A673 (cell line): ENCODE results near the gene BSN. TPM values are rescaled to one million over a fixed set of nuclear protein-coding genes. Genes with fewer than 3 reads are reported as not detected.

ENCODE experiments used
- BruUV-seq: library from RNA; stranded (reverse); fragments of 400-500 nt; replicated peaks from 2 replicates; lab custom pipeline; 2021; lab: Mats Ljungman, UMichigan
- CTCF ChIA-PET: fragments of 300-600 bp; sonication (Branson Sonifier 250); formaldehyde crosslinking; loops from one replicate; lab custom pipeline; 2022; ENCODE audit warnings: antibody characterized with exemption; lab: Charles Lee
- POLR2A ChIA-PET: fragments of 300-600 bp; sonication (Branson Sonifier 250); formaldehyde crosslinking; loops from one replicate; lab custom pipeline; 2022; ENCODE audit warnings: antibody characterized with exemption; ENCODE audit not compliant: low non-redundant PET; lab: Charles Lee
- DNase-seq: peaks from one replicate; pipeline ENCODE4 v3.0.0-alpha.2; 2015; ENCODE audit warnings: low spot score
- H3K27ac ChIP-seq: fragments of 200-600 bp; sonication (generic); 2 replicates; pipeline ENCODE4 v1.5.1; 2016; ENCODE audit warnings: mixed run types, low read depth, mild to moderate bottlenecking, mixed read lengths, antibody characterized with exemption, low read length; ENCODE audit not compliant: poor library complexity, severe bottlenecking
- H3K27me3 ChIP-seq: fragments of 200-600 bp; sonication (generic); replicated peaks from 2 replicates; pipeline ENCODE4 v1.6.1; 2017; ENCODE audit warnings: mixed run types, low read depth, mild to moderate bottlenecking, mixed read lengths, antibody characterized with exemption, low read length; ENCODE audit not compliant: insufficient read depth, poor library complexity
- H3K36me3 ChIP-seq: fragments of 200-600 bp; sonication (generic); 2 replicates; pipeline ENCODE4 v1.6.1; 2016; ENCODE audit warnings: mixed run types, mild to moderate bottlenecking, mixed read lengths, antibody characterized with exemption, low read length; ENCODE audit not compliant: insufficient read depth, poor library complexity, severe bottlenecking
- H3K4me1 ChIP-seq: fragments of 200-600 bp; sonication (generic); 2 replicates; pipeline ENCODE4 v1.6.1; 2017; ENCODE audit warnings: mixed run types, mild to moderate bottlenecking, mixed read lengths, antibody characterized with exemption, low read length; ENCODE audit not compliant: insufficient read depth, poor library complexity, severe bottlenecking
- H3K4me3 ChIP-seq: fragments of 200-600 bp; sonication (generic); 2 replicates; pipeline ENCODE4 v1.5.1; 2016; ENCODE audit warnings: low read depth, mixed run types, mild to moderate bottlenecking, mixed read lengths, low read length; ENCODE audit not compliant: poor library complexity, severe bottlenecking
- H3K9me3 ChIP-seq: fragments of 200-600 bp; sonication (generic); 2 replicates; pipeline ENCODE4 v1.6.1; 2016; ENCODE audit warnings: mixed run types, low read depth, mild to moderate bottlenecking, mixed read lengths, antibody characterized with exemption, low read length; ENCODE audit not compliant: poor library complexity, severe bottlenecking
- EZH2 ChIP-seq: fragments of 200-600 bp; sonication (generic); IDR thresholded peaks from 2 replicates; pipeline ENCODE4 v1.6.1; 2017; ENCODE audit warnings: borderline replicate concordance, low read depth, mild to moderate bottlenecking, mixed read lengths, antibody characterized with exemption, low read length; ENCODE audit not compliant: poor library complexity, severe bottlenecking
- intact Hi-C: fragments of 100-400 bp; cut with micrococcal nuclease; formaldehyde crosslinking; loops from one replicate; pipeline ENCODE4 v1.10.0; 2022; ENCODE audit not compliant: unreplicated experiment
- total RNA-seq: library from RNA; stranded (reverse); gene quantifications from 2 replicates; pipeline ENCODE4 v1.2.3, GENCODE V29; 2021
- TF ChIP-seq, protein P1 (sequence below): fragments of 300-800, 200-600 bp; sonication (generic); conservative IDR thresholded peaks from 2 replicates; pipeline ENCODE4 v1.5.1; 2017; ENCODE audit warnings: low read depth, mild to moderate bottlenecking, antibody characterized with exemption, low read length, moderate library complexity, mixed read lengths

Gene BSN
- total RNA-seq, 1 experiment from 2014 or later, result 1.4 TPM

DNA sequence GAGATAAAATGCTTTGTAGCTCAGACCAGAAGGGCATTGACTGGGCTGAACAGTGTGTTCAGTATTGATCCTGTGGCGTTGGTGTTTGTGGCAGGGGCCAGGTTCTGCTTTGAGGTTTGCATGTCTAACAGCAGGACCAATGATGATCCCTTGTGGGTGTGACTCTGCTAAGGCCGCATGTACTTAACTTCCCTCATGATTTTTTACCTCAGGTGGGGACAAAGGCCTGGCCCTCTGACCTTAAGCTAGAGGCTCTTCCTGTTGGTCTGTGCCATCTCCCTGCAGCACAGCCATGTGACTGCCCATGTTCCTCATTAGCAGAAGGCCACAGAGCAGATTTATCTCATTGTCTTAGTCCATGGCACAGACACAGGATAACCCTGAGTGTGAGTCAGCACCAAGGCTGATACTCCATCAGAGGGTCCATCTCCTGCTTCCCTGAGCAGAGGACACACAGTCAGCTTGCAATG is 34.3 kb upstream of the BSN start:
- Histone ChIP-seq H3K9me3 (no peaks in the 10 kb centered on the region), H3K4me3 (no peak overlapping the region), H3K36me3 (no peaks in the 10 kb centered on the region), H3K27ac (no peak overlapping the region), H3K27me3 (no peaks in the 10 kb centered on the region), H3K4me1 (no peaks in the 10 kb centered on the region)
- ChIA-PET POLR2A (no interaction called here), CTCF (interaction anchor here (0.5 kb wide), 1 partner anchor 9 kb away, joined by 6 read pairs; no protein-coding TSS in a partner anchor)
- TF ChIP-seq, protein P1, sequence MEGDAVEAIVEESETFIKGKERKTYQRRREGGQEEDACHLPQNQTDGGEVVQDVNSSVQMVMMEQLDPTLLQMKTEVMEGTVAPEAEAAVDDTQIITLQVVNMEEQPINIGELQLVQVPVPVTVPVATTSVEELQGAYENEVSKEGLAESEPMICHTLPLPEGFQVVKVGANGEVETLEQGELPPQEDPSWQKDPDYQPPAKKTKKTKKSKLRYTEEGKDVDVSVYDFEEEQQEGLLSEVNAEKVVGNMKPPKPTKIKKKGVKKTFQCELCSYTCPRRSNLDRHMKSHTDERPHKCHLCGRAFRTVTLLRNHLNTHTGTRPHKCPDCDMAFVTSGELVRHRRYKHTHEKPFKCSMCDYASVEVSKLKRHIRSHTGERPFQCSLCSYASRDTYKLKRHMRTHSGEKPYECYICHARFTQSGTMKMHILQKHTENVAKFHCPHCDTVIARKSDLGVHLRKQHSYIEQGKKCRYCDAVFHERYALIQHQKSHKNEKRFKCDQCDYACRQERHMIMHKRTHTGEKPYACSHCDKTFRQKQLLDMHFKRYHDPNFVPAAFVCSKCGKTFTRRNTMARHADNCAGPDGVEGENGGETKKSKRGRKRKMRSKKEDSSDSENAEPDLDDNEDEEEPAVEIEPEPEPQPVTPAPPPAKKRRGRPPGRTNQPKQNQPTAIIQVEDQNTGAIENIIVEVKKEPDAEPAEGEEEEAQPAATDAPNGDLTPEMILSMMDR, result no peak
- TF ChIP-seq EZH2, result no peak
- intact Hi-C loops, result no loop called here
- DNase-seq, result no peak
- no TSS peak for BruUV-seq

DNA sequence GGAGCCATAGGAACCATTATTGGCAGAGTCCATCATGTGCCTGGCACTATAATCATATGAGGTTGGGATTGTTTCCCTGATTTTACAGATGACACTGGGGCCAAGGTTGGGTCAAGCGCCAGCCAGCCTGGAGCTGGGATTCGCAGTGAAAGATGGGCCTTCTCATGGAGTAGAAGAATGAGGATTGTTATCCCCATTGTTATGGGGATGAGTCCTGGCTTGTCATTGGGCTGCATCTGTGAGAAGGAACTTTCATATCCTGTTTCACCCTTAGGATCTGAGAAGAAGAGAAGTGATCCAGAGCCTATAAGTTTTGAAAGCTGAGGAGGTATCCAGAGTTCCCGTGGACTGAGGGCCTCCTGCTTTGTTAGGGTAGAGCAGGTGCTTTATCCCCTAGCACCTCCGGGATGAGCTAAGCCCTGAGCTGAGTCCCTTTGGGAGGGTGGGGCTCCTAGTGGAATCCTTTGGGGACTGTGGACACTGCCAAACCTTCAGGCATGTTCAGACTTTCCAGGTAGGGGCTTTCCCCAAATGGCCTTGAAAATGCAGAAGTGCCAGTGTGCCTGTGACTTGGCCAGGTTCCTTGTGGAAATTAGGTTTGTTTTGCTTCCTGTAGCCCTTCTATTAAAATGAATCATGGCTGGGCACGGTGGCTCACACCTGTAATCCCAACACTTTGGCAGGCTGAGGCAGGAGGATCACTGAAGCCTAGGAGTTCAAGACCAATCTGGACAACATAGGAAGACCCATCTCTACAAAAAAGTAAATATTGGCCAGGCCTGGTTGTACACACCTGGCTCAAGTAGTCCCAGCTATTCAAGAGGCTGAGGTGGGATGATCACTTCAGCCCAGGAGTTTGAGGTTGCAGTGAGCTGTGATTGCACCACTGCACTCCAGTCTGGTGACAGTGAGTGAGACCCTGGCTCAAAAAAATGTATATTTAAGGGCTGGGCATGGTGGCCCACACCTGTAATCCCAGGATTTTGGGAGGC is 30.2 kb upstream of the BSN start:
- BruUV-seq, result no TSS peak
- Histone ChIP-seq H3K36me3 (no peaks in the 10 kb centered on the region), H3K27ac (no peak overlapping the region), H3K4me3 (no peak overlapping the region), H3K27me3 (no peaks in the 10 kb centered on the region), H3K4me1 (no peaks in the 10 kb centered on the region), H3K9me3 (no peaks in the 10 kb centered on the region)
- intact Hi-C loops, result no loop called here
- no peak for TF ChIP-seq EZH2
- TF ChIP-seq, protein P1, result no peak
- DNase-seq, result no peak
- POLR2A ChIA-PET, result no interaction called here
- CTCF ChIA-PET, result no interaction called here

DNA sequence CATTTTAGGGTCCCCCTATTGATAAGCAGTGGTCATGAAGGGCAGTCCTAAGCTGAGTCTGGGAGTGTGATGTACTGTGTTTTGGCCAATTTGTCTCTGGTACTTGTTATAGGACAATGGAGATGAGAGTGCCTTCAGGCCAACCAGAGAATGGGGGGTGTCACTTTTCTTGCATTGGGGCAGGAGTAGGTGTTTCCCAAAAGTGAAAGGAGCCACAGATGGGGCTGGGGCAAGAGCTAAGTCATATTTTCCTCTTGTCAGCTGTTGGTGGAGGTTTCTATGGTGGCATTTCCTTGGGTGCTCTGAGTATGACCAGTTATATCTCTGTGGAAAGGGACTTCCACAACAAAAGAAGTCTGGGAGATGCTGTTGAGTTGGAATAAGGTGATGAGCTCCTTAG is 24.7 kb upstream of the BSN start:
- no TSS peak for BruUV-seq
- TF ChIP-seq EZH2, result no peak
- TF ChIP-seq, protein P1, result no peak
- ChIA-PET CTCF (no interaction called here), POLR2A (no interaction called here)
- Histone ChIP-seq H3K4me1 (no peaks in the 10 kb centered on the region), H3K4me3 (no peak overlapping the region), H3K36me3 (no peaks in the 10 kb centered on the region), H3K9me3 (no peaks in the 10 kb centered on the region), H3K27me3 (no peaks in the 10 kb centered on the region), H3K27ac (no peak overlapping the region)
- no peak for DNase-seq
- intact Hi-C loops, result no loop called here
